ENCODE measurements around the gene LGALS12.

LGALS12 gene

DNA sequence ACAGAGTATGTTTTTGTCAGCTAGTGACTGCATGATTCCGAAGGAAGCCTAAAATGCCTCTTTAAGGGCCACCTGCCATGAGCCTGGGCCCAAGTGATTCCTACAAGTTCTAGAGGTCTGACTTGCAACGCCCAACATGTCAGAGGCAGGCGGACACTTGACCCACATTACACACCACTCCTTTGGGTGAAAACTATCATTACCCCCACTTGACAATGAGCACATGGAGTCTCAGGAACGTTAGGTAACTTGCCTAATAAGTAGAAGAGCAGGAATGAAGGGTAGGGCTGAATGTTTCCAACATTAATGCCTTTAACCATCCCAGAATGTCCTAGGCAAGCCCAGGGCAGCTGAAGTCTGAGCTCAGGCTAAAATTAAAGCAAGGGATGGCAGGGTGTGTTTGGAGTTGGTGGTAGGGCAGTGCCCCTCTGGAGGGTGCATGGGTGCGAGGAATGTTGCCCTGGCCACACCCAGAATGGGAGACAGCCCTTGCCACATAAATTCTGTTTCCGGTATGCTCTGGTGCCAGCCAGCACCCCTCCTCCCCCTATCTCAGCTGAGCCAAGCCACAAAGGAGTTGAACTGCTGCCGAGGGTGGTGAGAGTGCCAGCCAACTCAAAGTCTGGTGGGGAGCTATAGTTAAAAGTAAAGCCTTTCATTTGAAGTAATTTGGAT lies 54.8 kb downstream of the LGALS12 start:
- DNase-seq (ENCODE audit: low read depth) = no peak

DNA sequence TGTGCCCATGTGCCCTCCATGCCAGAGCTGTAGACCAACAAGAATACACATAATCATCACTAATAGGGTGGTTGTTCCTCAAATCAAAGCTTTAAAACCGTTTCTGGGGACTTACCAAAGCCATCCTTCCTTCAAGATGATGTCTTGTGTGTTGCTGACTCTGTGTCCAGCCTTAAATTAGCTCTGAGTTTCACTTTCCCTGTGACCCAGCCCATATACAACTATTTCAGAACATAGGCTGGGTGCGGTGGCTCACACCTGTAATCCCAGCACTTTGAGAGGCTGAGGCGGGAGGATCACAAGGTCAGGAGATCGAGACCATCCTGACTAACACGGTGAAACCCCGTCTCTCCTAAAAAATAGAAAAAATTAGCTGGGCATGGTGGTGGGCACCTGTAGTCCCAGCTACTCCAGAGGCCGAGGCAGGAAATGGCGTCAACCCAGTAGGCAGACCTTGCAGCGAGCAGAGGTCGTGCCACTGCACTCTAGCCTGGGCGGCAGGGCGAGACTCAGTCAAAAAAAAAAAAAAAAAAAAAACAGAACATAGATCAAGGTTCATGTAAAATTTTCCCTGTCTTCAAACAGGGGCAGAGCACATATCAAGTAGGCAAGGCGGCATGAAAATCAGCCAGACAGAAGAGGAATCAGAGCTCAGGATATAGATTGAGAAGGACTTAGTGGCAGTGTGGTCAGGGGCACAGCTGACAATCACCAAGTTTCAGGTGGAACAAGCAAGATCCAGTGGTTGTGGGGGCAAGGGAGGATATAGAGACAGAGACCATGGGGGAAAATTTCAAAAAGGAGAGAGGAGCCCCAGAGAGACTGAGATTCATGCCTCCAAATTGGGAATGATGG lies 57.5 kb downstream of the LGALS12 start, which contains the start of gene PLAAT2:
PLAAT2 (minus strand) TSS at position 179 of the 855 bp plus-strand sequence; CDS start at position 124, 55 bp downstream.
- DNase-seq (ENCODE audit: low read depth) = no peak

DNA sequence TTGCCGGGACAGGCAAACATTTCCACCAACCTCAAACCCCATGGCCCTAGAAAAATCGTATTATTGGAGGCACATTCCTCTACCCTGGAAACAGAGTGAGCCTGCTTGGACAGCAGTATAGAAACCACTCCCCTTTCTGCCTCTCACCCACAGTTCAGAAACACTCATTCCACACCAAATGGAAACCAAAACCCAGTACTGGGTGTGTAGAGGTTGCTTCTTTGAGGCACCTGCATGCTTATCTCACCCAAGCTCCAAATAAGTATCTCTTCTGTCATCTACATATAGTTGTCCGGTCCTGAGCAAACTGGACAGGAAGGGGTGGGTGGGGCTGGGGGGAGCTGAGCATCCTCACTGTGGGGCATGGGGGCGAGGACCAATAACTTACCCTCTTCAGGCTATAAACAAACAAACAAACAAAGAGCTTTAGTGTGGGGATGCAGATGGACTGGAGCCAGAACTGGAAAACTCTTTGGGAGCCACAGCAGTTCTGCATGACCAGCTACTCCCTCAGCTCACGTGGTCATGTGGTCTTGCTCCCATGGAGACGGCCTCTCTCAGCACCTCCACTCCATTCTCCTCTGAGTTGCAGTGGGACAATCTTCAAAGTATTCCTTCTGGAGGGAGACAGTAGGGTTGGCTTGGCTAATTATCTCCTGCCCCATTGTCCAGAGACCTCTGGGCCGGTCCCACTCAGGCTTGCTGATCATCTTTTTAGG lies 58.3 kb downstream of the LGALS12 start:
- no peak for DNase-seq (ENCODE audit: low read depth)

DNA sequence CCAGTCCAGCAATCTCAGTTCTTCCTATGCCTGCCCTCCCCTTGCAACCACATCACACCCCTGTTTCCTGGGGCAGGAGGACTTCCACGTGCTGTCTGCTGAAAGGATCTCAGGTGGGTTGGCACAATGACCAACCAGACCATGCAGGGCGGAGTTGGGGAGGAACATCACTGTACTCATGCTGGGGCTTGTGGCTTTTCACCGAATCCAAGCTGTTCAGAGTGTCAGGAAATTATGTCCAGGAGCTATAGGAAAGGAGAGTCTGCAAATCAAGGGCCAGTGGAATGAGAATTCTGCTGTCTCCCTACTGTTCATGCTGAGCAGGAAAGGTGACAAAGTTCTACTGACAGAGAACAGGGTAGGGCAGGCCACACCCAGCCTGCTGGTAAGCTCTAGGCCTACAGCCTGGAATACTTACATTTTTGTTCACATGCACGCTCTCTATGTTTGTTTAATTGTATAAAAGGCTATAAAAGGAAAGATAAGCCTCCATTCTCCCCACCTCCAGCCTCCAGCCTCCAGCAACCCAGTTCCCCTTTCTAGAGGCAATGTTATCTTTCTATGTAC lies 59.0 kb downstream of the LGALS12 start:
- DNase-seq (ENCODE audit: low read depth) = no peak

Data from activated T-cell treated with anti-CD3 and anti-CD28 coated beads for 48 hours (primary cell).